Fibroblast of skin of back (primary cell): ENCODE results near the gene WNT8B. TPM values are rescaled to one million over a fixed set of nuclear protein-coding genes. Genes with fewer than 3 reads are reported as not detected.

Experiments used
- DNase-seq: peaks from one replicate; pipeline ENCODE4 v3.0.0-alpha.2; 2013
- polyA plus RNA-seq, 2 experiments: library from polyadenylated mRNA; unstranded; fragments of 120-200 nt; gene quantifications; one replicate each; pipeline ENCODE4 v1.2.1, GENCODE V29; 2013; ENCODE audit not compliant: insufficient read length in 2 of 2

The WNT8B gene
- not detected for polyA plus RNA-seq (2013, experiment 1 of 2; ENCODE audit: insufficient read length)
- not detected for polyA plus RNA-seq (2013, experiment 2 of 2; ENCODE audit: insufficient read length)

GRCh38 chr10:100462709-100463108, at the start of gene WNT8B:
TSS of gene WNT8B (plus strand) at chr10:100463009. CDS start at chr10:100463169, 160 bp downstream.
- no peak for DNase-seq

- no peak for DNase-seq
Measured at GRCh38 chr10:100413173-100413572, 49.6 kb upstream of the WNT8B start.

- no peak for DNase-seq
Measured at GRCh38 chr10:100419911-100420449, 42.8 kb upstream of the WNT8B start.

- no peak for DNase-seq
Measured at GRCh38 chr10:100427374-100427773, 35.4 kb upstream of the WNT8B start.

- DNase-seq = peak; percentile 85
Measured at GRCh38 chr10:100433253-100434240, 29.3 kb upstream of the WNT8B start.

- DNase-seq = no peak
Measured at GRCh38 chr10:100436255-100436654, 26.6 kb upstream of the WNT8B start.

GRCh38 chr10:100438674-100439315, 24.0 kb upstream of the WNT8B start:
- no peak for DNase-seq

- no peak for DNase-seq
Measured at GRCh38 chr10:100442548-100442947, 20.3 kb upstream of the WNT8B start.

- no peak for DNase-seq
Measured at GRCh38 chr10:100446130-100446761, 16.6 kb upstream of the WNT8B start.

GRCh38 chr10:100447663-100448062, 15.1 kb upstream of the WNT8B start:
- DNase-seq = no peak

- no peak for DNase-seq
Measured at GRCh38 chr10:100448951-100449350, 13.9 kb upstream of the WNT8B start.

- no peak for DNase-seq
Measured at GRCh38 chr10:100468322-100468721, 5.5 kb downstream of the WNT8B start.

- peak; percentile 8 for DNase-seq
Measured at GRCh38 chr10:100468978-100469377, 6.2 kb downstream of the WNT8B start.

- DNase-seq = no peak
Measured at GRCh38 chr10:100469756-100470155, 6.9 kb downstream of the WNT8B start.

- peak; percentile 61 for DNase-seq
Measured at GRCh38 chr10:100470367-100470766, 7.6 kb downstream of the WNT8B start.

GRCh38 chr10:100477970-100478369, 15.2 kb downstream of the WNT8B start:
- no peak for DNase-seq

GRCh38 chr10:100479037-100479436, 16.2 kb downstream of the WNT8B start:
- DNase-seq = no peak

GRCh38 chr10:100480002-100480401, 17.2 kb downstream of the WNT8B start:
- DNase-seq = no peak

- peak; percentile 82 for DNase-seq
Measured at GRCh38 chr10:100481462-100482081, 18.8 kb downstream of the WNT8B start.

- peak; percentile 56 for DNase-seq
Measured at GRCh38 chr10:100482181-100482833, 19.5 kb downstream of the WNT8B start.

GRCh38 chr10:100482834-100483185, 20.0 kb downstream of the WNT8B start:
- DNase-seq = no peak
